A172 (cell line): ENCODE results near the gene YJU2. TPM values are rescaled to one million over a fixed set of nuclear protein-coding genes. Genes with fewer than 3 reads are reported as not detected.

Source experiments
- DNase-seq: peaks from one replicate; pipeline ENCODE4 v3.0.0-alpha.2; 2015; ENCODE audit warnings: low spot score
- total RNA-seq: library from RNA; depleted of rRNA; stranded (reverse); fragments of >200 nt; shearing (Covaris generic); gene quantifications from 2 replicates; pipeline ENCODE4 v1.2.3, GENCODE V29; 2014; rRNA removed

Gene YJU2
- total RNA-seq, 1 experiment from 2014 or later, result 39.6 TPM

- DNase-seq, result no peak
Observed at GRCh38 chr19:4297901-4298809, 51.3 kb downstream of the YJU2 start.

GRCh38 chr19:4298810-4299550, 52.1 kb downstream of the YJU2 start:
- DNase-seq, result no peak

GRCh38 chr19:4300589-4300988, 53.7 kb downstream of the YJU2 start:
- DNase-seq, result no peak

- no peak for DNase-seq
Observed at GRCh38 chr19:4301590-4302242, 54.8 kb downstream of the YJU2 start.

GRCh38 chr19:4302243-4302640, 55.4 kb downstream of the YJU2 start, which contains the start of gene TMIGD2:
TMIGD2 (minus strand) TSS chr19:4302389; CDS start chr19:4302385, 4 bp downstream.
- no peak for DNase-seq

GRCh38 chr19:4303819-4304537, 57.1 kb downstream of the YJU2 start:
- DNase-seq, result no peak

GRCh38 chr19:4304538-4305256, 57.8 kb downstream of the YJU2 start, which contains the start of gene FSD1:
FSD1 (plus strand) TSS chr19:4304598; CDS start chr19:4304747, 149 bp downstream.
- peak; percentile 59 for DNase-seq

- DNase-seq, result no peak
Observed at GRCh38 chr19:4305257-4305612, 58.4 kb downstream of the YJU2 start.

- no peak for DNase-seq
Observed at GRCh38 chr19:4305659-4306058, 58.8 kb downstream of the YJU2 start.

- peak; percentile 48 for DNase-seq
Observed at GRCh38 chr19:4310247-4311121, 63.6 kb downstream of the YJU2 start.

- DNase-seq, result no peak
Observed at GRCh38 chr19:4313847-4314490, 67.1 kb downstream of the YJU2 start.

- no peak for DNase-seq
Observed at GRCh38 chr19:4316956-4317355, 70.1 kb downstream of the YJU2 start.

- DNase-seq, result no peak
Observed at GRCh38 chr19:4318460-4318859, 71.6 kb downstream of the YJU2 start.

Other genes with a start within 250 kb of the YJU2 start
- gene PIAS4, start 239.3 kb upstream of the YJU2 start, total RNA-seq, result 28.7 and 33.9 TPM in 2 replicates
- gene ZBTB7A, start 180.2 kb upstream of the YJU2 start, total RNA-seq, result 15.8 and 16.4 TPM in 2 replicates
- 203 and 204 TPM in 2 replicates for gene MAP2K2, start 123.0 kb upstream of the YJU2 start, total RNA-seq
- gene CREB3L3, start 93.4 kb upstream of the YJU2 start, total RNA-seq, result not detected in 2 replicates
- 32.6 and 35.5 TPM in 2 replicates for gene SIRT6, start 64.5 kb upstream of the YJU2 start, total RNA-seq
- gene ANKRD24, start 64.4 kb upstream of the YJU2 start, total RNA-seq, result 0.41 and 0.53 TPM in 2 replicates
- 6.4 and 8.1 TPM in 2 replicates for gene EBI3, start 17.6 kb upstream of the YJU2 start, total RNA-seq
- 0.24 and 0.53 TPM in 2 replicates for gene SHD, start 32.2 kb downstream of the YJU2 start, total RNA-seq
- not detected in 2 replicates for gene TMIGD2, start 55.3 kb downstream of the YJU2 start, total RNA-seq
- 43.2 and 61.1 TPM in 2 replicates for gene FSD1, start 57.5 kb downstream of the YJU2 start, total RNA-seq
- gene STAP2, start 91.7 kb downstream of the YJU2 start, total RNA-seq, result 73.5 and 96.1 TPM in 2 replicates
- gene MPND, start 96.5 kb downstream of the YJU2 start, total RNA-seq, result 6.4 and 6.6 TPM in 2 replicates
- 94.0 and 137 TPM in 2 replicates for gene SH3GL1, start 153.5 kb downstream of the YJU2 start, total RNA-seq
- gene CHAF1A, start 155.6 kb downstream of the YJU2 start, total RNA-seq, result 37.8 and 52.7 TPM in 2 replicates
- gene UBXN6, start 210.7 kb downstream of the YJU2 start, total RNA-seq, result 87.4 and 97.0 TPM in 2 replicates
- gene HDGFL2, start 225.2 kb downstream of the YJU2 start, total RNA-seq, result 53.9 and 88.2 TPM in 2 replicates